ENCODE data around the gene SEMA6B.

GRCh38 chr19:4494691-4495064, 64.8 kb downstream of the SEMA6B start:
- TF ChIP-seq, protein P1, sequence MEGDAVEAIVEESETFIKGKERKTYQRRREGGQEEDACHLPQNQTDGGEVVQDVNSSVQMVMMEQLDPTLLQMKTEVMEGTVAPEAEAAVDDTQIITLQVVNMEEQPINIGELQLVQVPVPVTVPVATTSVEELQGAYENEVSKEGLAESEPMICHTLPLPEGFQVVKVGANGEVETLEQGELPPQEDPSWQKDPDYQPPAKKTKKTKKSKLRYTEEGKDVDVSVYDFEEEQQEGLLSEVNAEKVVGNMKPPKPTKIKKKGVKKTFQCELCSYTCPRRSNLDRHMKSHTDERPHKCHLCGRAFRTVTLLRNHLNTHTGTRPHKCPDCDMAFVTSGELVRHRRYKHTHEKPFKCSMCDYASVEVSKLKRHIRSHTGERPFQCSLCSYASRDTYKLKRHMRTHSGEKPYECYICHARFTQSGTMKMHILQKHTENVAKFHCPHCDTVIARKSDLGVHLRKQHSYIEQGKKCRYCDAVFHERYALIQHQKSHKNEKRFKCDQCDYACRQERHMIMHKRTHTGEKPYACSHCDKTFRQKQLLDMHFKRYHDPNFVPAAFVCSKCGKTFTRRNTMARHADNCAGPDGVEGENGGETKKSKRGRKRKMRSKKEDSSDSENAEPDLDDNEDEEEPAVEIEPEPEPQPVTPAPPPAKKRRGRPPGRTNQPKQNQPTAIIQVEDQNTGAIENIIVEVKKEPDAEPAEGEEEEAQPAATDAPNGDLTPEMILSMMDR (IDR thresholded peaks at IDR 0.05; ENCODE audit: extremely low read depth in 1 of 2, insufficient read depth in 1 of 2, low read depth in 1 of 2, low read length in 2 of 2) = no peak
- no peak for TF ChIP-seq POLR2A (IDR thresholded peaks at IDR 0.05; ENCODE audit: low read depth, low read length)

Measured in endothelial cell of umbilical vein (primary cell).